ENCODE data around the gene EGF. TPM values are rescaled to one million over a fixed set of nuclear protein-coding genes. Genes with fewer than 3 reads are reported as not detected.

EGF gene
- total RNA-seq, 3 donors from 2014 or later, result 1.6 to 2.6 (median 2.5) TPM

- no peaks in the 10 kb centered on the region for H3K36me3 ChIP-seq (ENCODE audit: low read depth)
- H3K4me3 ChIP-seq, result no peak overlapping the region
- DNase-seq (no peak), ATAC-seq (no peak)
- no peaks in the 10 kb centered on the region for H3K4me1 ChIP-seq (ENCODE audit: low read depth)
- intact Hi-C loops (cut with DNase I, micrococcal nuclease), result no loop called here
- TF ChIP-seq, protein P1, sequence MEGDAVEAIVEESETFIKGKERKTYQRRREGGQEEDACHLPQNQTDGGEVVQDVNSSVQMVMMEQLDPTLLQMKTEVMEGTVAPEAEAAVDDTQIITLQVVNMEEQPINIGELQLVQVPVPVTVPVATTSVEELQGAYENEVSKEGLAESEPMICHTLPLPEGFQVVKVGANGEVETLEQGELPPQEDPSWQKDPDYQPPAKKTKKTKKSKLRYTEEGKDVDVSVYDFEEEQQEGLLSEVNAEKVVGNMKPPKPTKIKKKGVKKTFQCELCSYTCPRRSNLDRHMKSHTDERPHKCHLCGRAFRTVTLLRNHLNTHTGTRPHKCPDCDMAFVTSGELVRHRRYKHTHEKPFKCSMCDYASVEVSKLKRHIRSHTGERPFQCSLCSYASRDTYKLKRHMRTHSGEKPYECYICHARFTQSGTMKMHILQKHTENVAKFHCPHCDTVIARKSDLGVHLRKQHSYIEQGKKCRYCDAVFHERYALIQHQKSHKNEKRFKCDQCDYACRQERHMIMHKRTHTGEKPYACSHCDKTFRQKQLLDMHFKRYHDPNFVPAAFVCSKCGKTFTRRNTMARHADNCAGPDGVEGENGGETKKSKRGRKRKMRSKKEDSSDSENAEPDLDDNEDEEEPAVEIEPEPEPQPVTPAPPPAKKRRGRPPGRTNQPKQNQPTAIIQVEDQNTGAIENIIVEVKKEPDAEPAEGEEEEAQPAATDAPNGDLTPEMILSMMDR (IDR thresholded peaks at IDR 0.05), result no peak
- no peaks in the 10 kb centered on the region for H3K9me3 ChIP-seq
Observed at GRCh38 chr4:109952612-109953011, 39.9 kb downstream of the EGF start.

- TF ChIP-seq, protein P1 (IDR thresholded peaks at IDR 0.05), result no peak
- Histone ChIP-seq H3K36me3 (ENCODE audit: low read depth) (no peaks in the 10 kb centered on the region), H3K4me3 (no peak overlapping the region), H3K9me3 (no peaks in the 10 kb centered on the region), H3K4me1 (ENCODE audit: low read depth) (no peaks in the 10 kb centered on the region)
- intact Hi-C loops (cut with DNase I, micrococcal nuclease), result no loop called here
- DNase-seq, result no peak
- no peak for ATAC-seq
Observed at GRCh38 chr4:109953556-109953955, 40.9 kb downstream of the EGF start.

DNA sequence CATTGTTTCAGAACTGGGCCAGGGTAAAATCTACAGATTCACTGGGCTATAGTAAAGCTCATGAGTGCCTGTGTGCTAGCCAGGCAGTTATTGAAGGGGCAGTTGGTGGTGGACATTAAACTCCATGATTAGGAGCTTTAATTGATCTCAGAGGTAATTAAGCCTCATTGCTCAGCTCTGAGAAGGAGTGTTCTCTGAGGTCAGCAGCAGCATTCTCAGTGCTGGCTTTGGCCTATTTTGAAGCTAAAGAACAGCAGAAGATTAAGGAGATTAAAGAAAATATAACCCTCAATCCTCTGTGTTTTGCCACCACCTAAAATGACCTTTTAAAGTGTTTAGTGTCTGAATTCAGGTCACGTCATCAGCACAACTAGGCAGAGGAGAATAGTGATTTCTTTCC, 42.5 kb downstream of the EGF start:
- H3K36me3 ChIP-seq (ENCODE audit: low read depth), result no peaks in the 10 kb centered on the region
- no peaks in the 10 kb centered on the region for H3K9me3 ChIP-seq
- TF ChIP-seq, protein P1 (IDR thresholded peaks at IDR 0.05), result no peak
- DNase-seq (no peak), ATAC-seq (no peak)
- intact Hi-C loops (cut with DNase I, micrococcal nuclease), result no loop called here
- H3K4me3 ChIP-seq, result no peak overlapping the region
- no peaks in the 10 kb centered on the region for H3K4me1 ChIP-seq (ENCODE audit: low read depth)

GRCh38 chr4:109957227-109957626, 44.5 kb downstream of the EGF start:
- DNase-seq, result no peak
- no peak overlapping the region for H3K4me3 ChIP-seq
- intact Hi-C loops (cut with DNase I, micrococcal nuclease), result no loop called here
- H3K9me3 ChIP-seq, result no peaks in the 10 kb centered on the region
- ATAC-seq, result no peak
- H3K36me3 ChIP-seq (ENCODE audit: low read depth), result no peaks in the 10 kb centered on the region
- TF ChIP-seq, protein P1 (IDR thresholded peaks at IDR 0.05), result no peak
- H3K4me1 ChIP-seq (ENCODE audit: low read depth), result no peaks in the 10 kb centered on the region

GRCh38 chr4:109959195-109959594, 46.5 kb downstream of the EGF start:
- no peak for ATAC-seq
- Histone ChIP-seq H3K36me3 (ENCODE audit: low read depth) (no peaks in the 10 kb centered on the region), H3K4me3 (no peak overlapping the region), H3K4me1 (ENCODE audit: low read depth) (no peaks in the 10 kb centered on the region), H3K9me3 (no peaks in the 10 kb centered on the region)
- TF ChIP-seq, protein P1 (IDR thresholded peaks at IDR 0.05), result no peak
- intact Hi-C loops (cut with DNase I, micrococcal nuclease), result no loop called here
- DNase-seq, result no peak

- Histone ChIP-seq H3K9me3 (no peaks in the 10 kb centered on the region), H3K4me3 (no peak overlapping the region), H3K4me1 (ENCODE audit: low read depth) (no peaks in the 10 kb centered on the region), H3K36me3 (ENCODE audit: low read depth) (no peaks in the 10 kb centered on the region)
- ATAC-seq (no peak), DNase-seq (no peak)
- TF ChIP-seq, protein P1 (IDR thresholded peaks at IDR 0.05), result no peak
- intact Hi-C loops (cut with DNase I, micrococcal nuclease), result no loop called here
Observed at GRCh38 chr4:109962401-109962800, 49.7 kb downstream of the EGF start.

Measured in mucosa of descending colon (tissue), 3 donors.